Transverse colon (tissue), 4 donors: Measurements from ENCODE around the gene CNTN5.

ENCODE experiments used
- EP300 ChIP-seq: sonication (generic); formaldehyde crosslinking; IDR thresholded peaks from one replicate; pipeline ENCODE4 v1.6.1; 2017; ENCODE audit warnings: antibody characterized with exemption, low read depth
- POLR2A ChIP-seq: fragments of 450-650 bp; IDR thresholded peaks from one replicate; pipeline ENCODE4 v1.6.1; 2016; ENCODE audit warnings: antibody characterized with exemption, mild to moderate bottlenecking, moderate library complexity
- POLR2AphosphoS5 ChIP-seq, 3 donors: sonication (generic); formaldehyde crosslinking; IDR thresholded peaks; one replicate each; pipeline ENCODE4 v1.6.1; 2016; ENCODE audit warnings: antibody characterized with exemption in 3 of 3
- TF ChIP-seq, protein P1 (sequence below), 5 experiments: fragments of 200-600 bp in 3 of 5; fragments of 450-650 bp in 2 of 5; sonication (generic) in 3 of 5; IDR thresholded peaks; 1 replicate in 2 of 5; 2 replicates in 3 of 5; pipeline ENCODE4 v1.5.1; 2016 to 2017; ENCODE audit warnings: antibody characterized with exemption in 5 of 5, inconsistent platforms in 3 of 5, mild to moderate bottlenecking in 2 of 5, moderate library complexity in 1 of 5

DNA sequence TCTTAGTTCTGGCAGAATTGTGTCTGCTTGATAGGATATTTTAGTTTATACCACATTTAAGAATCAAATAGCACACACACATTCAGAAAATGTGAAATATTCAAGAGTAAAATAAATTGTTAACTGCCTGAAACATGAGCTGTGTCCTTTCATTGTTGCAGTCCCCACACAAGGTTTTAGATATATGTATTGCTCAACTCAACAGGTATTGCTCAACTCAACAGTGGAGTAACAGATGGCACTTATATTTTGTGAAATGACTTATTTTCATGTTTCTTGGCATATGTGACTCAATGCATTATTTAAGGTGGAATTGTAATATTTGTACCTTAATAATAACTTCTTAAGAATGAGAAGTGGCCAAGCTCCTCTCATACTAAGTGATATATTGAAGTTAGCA is 760.3 kb downstream of the CNTN5 start:
- TF ChIP-seq POLR2A: no peak
- TF ChIP-seq, protein P1, sequence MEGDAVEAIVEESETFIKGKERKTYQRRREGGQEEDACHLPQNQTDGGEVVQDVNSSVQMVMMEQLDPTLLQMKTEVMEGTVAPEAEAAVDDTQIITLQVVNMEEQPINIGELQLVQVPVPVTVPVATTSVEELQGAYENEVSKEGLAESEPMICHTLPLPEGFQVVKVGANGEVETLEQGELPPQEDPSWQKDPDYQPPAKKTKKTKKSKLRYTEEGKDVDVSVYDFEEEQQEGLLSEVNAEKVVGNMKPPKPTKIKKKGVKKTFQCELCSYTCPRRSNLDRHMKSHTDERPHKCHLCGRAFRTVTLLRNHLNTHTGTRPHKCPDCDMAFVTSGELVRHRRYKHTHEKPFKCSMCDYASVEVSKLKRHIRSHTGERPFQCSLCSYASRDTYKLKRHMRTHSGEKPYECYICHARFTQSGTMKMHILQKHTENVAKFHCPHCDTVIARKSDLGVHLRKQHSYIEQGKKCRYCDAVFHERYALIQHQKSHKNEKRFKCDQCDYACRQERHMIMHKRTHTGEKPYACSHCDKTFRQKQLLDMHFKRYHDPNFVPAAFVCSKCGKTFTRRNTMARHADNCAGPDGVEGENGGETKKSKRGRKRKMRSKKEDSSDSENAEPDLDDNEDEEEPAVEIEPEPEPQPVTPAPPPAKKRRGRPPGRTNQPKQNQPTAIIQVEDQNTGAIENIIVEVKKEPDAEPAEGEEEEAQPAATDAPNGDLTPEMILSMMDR (IDR thresholded peaks at IDR 0.05): no peak
- no peak for TF ChIP-seq POLR2AphosphoS5 (IDR thresholded peaks at IDR 0.05)
- no peak for TF ChIP-seq EP300
